HAP-1 (cell line): Measurements from ENCODE around the gene GATC.

Source experiments
- DNase-seq, 2 experiments: peaks; one replicate each; pipeline ENCODE4 v3.0.0-alpha.2; 2016 to 2020; ENCODE audit warnings: low spot score in 2 of 2
- H3K27me3 ChIP-seq: fragments of 250-450 bp; sonication (Bioruptor Pico); 2 replicates; pipeline ENCODE4 v1.5.1; 2020; ENCODE audit warnings: low read depth, mild to moderate bottlenecking, moderate library complexity
- H3K36me3 ChIP-seq: fragments of 250-450 bp; sonication (Bioruptor Pico); replicated peaks from 2 replicates; pipeline ENCODE4 v1.5.1; 2020; ENCODE audit warnings: mild to moderate bottlenecking
- H3K4me1 ChIP-seq: fragments of 250-450 bp; sonication (Bioruptor Pico); 2 replicates; pipeline ENCODE4 v1.5.1; 2020; ENCODE audit warnings: mild to moderate bottlenecking
- H3K4me3 ChIP-seq: fragments of 250-450 bp; sonication (Bioruptor Pico); 2 replicates; pipeline ENCODE4 v1.5.1; 2020; ENCODE audit warnings: mild to moderate bottlenecking, moderate library complexity
- H3K9me3 ChIP-seq: fragments of 250-450 bp; sonication (Bioruptor Pico); 2 replicates; pipeline ENCODE4 v1.5.1; 2020; ENCODE audit warnings: mild to moderate bottlenecking, moderate library complexity
- in situ Hi-C: fragments of 300-500 bp; cut with MboI; formaldehyde crosslinking; loops from 3 replicates; pipeline ENCODE4 v1.14.3; 2020; ENCODE audit warnings: low sequenced_read_pairs, inconsistent platforms, mixed read lengths

The GATC gene

GRCh38 chr12:120468821-120469449 lies 22.7 kb downstream of the GATC start:
- in situ Hi-C loops: no loop called here
- no peaks in the 10 kb centered on the region for H3K27me3 ChIP-seq
- H3K36me3 ChIP-seq: peaks cover 29% of the 10 kb centered on the region
- DNase-seq: peak in 1 of 2 experiments; percentile 47
- peak overlapping the region; percentile 79 for H3K4me3 ChIP-seq
- no peaks in the 10 kb centered on the region for H3K9me3 ChIP-seq
- peaks cover 22% of the 10 kb centered on the region for H3K4me1 ChIP-seq

- peaks cover 22% of the 10 kb centered on the region for H3K4me1 ChIP-seq
- H3K9me3 ChIP-seq: no peaks in the 10 kb centered on the region
- H3K27me3 ChIP-seq: no peaks in the 10 kb centered on the region
- H3K36me3 ChIP-seq: peaks cover 23% of the 10 kb centered on the region
- DNase-seq: peak; percentile 97
- in situ Hi-C loops: no loop called here
- peak within 1 kb of the TSS; percentile 79 for H3K4me3 ChIP-seq
These were observed 23.4 kb downstream of the GATC start, which contains the start of gene SRSF9 for GRCh38 chr12:120469450-120470149. Gene SRSF9 (minus strand): TSS chr12:120469748. CDS start chr12:120469609, 139 bp downstream.

- in situ Hi-C loops: no loop called here
- H3K36me3 ChIP-seq: peaks cover 16% of the 10 kb centered on the region
- H3K4me3 ChIP-seq: peak overlapping the region; percentile 79
- H3K9me3 ChIP-seq: no peaks in the 10 kb centered on the region
- H3K4me1 ChIP-seq: peaks cover 22% of the 10 kb centered on the region
- peak; percentile 32 to 35 for DNase-seq
- H3K27me3 ChIP-seq: no peaks in the 10 kb centered on the region
These were observed 24.0 kb downstream of the GATC start for GRCh38 chr12:120470150-120470784.

GRCh38 chr12:120472521-120472920 lies 26.3 kb downstream of the GATC start:
- no peak for DNase-seq
- Histone ChIP-seq H3K4me3 (no peak overlapping the region), H3K27me3 (no peaks in the 10 kb centered on the region), H3K9me3 (no peaks in the 10 kb centered on the region), H3K36me3 (peaks cover 1% of the 10 kb centered on the region), H3K4me1 (peaks cover 7% of the 10 kb centered on the region)
- in situ Hi-C loops: no loop called here

- H3K36me3 ChIP-seq: no peaks in the 10 kb centered on the region
- in situ Hi-C loops: no loop called here
- DNase-seq: no peak
These were observed 27.8 kb downstream of the GATC start for GRCh38 chr12:120473807-120474615.

GRCh38 chr12:120474616-120474960 lies 28.3 kb downstream of the GATC start:
- in situ Hi-C loops: no loop called here
- Histone ChIP-seq H3K36me3 (no peaks in the 10 kb centered on the region), H3K4me3 (no peak overlapping the region), H3K9me3 (no peaks in the 10 kb centered on the region), H3K27me3 (no peaks in the 10 kb centered on the region), H3K4me1 (peaks cover 5% of the 10 kb centered on the region; the same call in 1 of the 2 replicates)
- no peak for DNase-seq

More at GRCh38 chr12:120473807-120474615, 27.8 kb downstream of the GATC start:
- H3K9me3 ChIP-seq: no peaks in the 10 kb centered on the region
- H3K4me1 ChIP-seq: peaks cover 5% of the 10 kb centered on the region; the same call in 1 of the 2 replicates
- no peaks in the 10 kb centered on the region for H3K27me3 ChIP-seq
- H3K4me3 ChIP-seq: no peak overlapping the region

GRCh38 chr12:120475643-120476042 lies 29.4 kb downstream of the GATC start:
- Histone ChIP-seq H3K4me3 (no peak overlapping the region), H3K9me3 (no peaks in the 10 kb centered on the region), H3K4me1 (peaks cover 4% of the 10 kb centered on the region; the same call in 1 of the 2 replicates), H3K36me3 (no peaks in the 10 kb centered on the region), H3K27me3 (no peaks in the 10 kb centered on the region)
- in situ Hi-C loops: no loop called here
- DNase-seq: no peak

GRCh38 chr12:120479458-120479857 lies 33.2 kb downstream of the GATC start:
- no peak for DNase-seq
- in situ Hi-C loops: no loop called here
- Histone ChIP-seq H3K4me3 (no peak overlapping the region), H3K36me3 (no peaks in the 10 kb centered on the region; the same call in 1 of the 2 replicates), H3K9me3 (no peaks in the 10 kb centered on the region), H3K4me1 (no peaks in the 10 kb centered on the region), H3K27me3 (no peaks in the 10 kb centered on the region)

- no peaks in the 10 kb centered on the region for H3K27me3 ChIP-seq
- in situ Hi-C loops: no loop called here
- DNase-seq: no peak
- no peaks in the 10 kb centered on the region for H3K9me3 ChIP-seq
- no peaks in the 10 kb centered on the region for H3K4me1 ChIP-seq
- no peaks in the 10 kb centered on the region; the same call in 1 of the 2 replicates for H3K36me3 ChIP-seq
- H3K4me3 ChIP-seq: no peak overlapping the region
These were observed 34.0 kb downstream of the GATC start for GRCh38 chr12:120480211-120480610.

GRCh38 chr12:120481022-120481767 lies 35.0 kb downstream of the GATC start:
- no peak overlapping the region for H3K4me3 ChIP-seq
- DNase-seq: no peak
- no peaks in the 10 kb centered on the region for H3K27me3 ChIP-seq
- no peaks in the 10 kb centered on the region; the same call in 1 of the 2 replicates for H3K36me3 ChIP-seq
- in situ Hi-C loops: no loop called here
- no peaks in the 10 kb centered on the region for H3K9me3 ChIP-seq
- no peaks in the 10 kb centered on the region for H3K4me1 ChIP-seq

GRCh38 chr12:120483621-120484020 lies 37.4 kb downstream of the GATC start:
- in situ Hi-C loops: no loop called here
- no peaks in the 10 kb centered on the region; the same call in 1 of the 2 replicates for H3K36me3 ChIP-seq
- no peaks in the 10 kb centered on the region for H3K9me3 ChIP-seq
- H3K4me3 ChIP-seq: no peak overlapping the region
- H3K27me3 ChIP-seq: no peaks in the 10 kb centered on the region
- no peak for DNase-seq
- no peaks in the 10 kb centered on the region for H3K4me1 ChIP-seq

- H3K4me1 ChIP-seq: no peaks in the 10 kb centered on the region
- H3K27me3 ChIP-seq: no peaks in the 10 kb centered on the region
- no peaks in the 10 kb centered on the region for H3K9me3 ChIP-seq
- DNase-seq: no peak
- in situ Hi-C loops: no loop called here
- no peaks in the 10 kb centered on the region; the same call in 1 of the 2 replicates for H3K36me3 ChIP-seq
- no peak overlapping the region for H3K4me3 ChIP-seq
These were observed 40.0 kb downstream of the GATC start for GRCh38 chr12:120485961-120486881.
